Kidney epithelial cell (primary cell): ENCODE measurements around the gene DGKD. TPM values are rescaled to one million over a fixed set of nuclear protein-coding genes. Genes with fewer than 3 reads are reported as not detected.
"Not testable (repeated sequence)": the region's sequence is repeated elsewhere in the genome, so short reads cannot be mapped to it uniquely, and the experiment has no call there.

Experiments
- DNase-seq: peaks from one replicate; pipeline ENCODE4 v3.0.0-alpha.2; 2010; ENCODE audit warnings: low read depth
- H3K27me3 ChIP-seq: 2 replicates; pipeline ENCODE4 v1.6.0; 2011; ENCODE audit warnings: low read length; ENCODE audit not compliant: control insufficient read depth, insufficient read depth
- H3K36me3 ChIP-seq: 2 replicates; pipeline ENCODE4 v1.5.1; 2011; ENCODE audit warnings: low read length; ENCODE audit not compliant: control insufficient read depth, insufficient read depth
- H3K4me3 ChIP-seq: 2 replicates; pipeline ENCODE4 v1.5.1; 2011; ENCODE audit warnings: low read depth, mild to moderate bottlenecking, control low read depth, low read length
- CTCF ChIP-seq: IDR thresholded peaks from 2 replicates; pipeline ENCODE4 v1.5.1; 2011; ENCODE audit warnings: mild to moderate bottlenecking, moderate library complexity, low read length, control low read depth, inconsistent platforms; ENCODE audit not compliant: insufficient read depth, poor library complexity, severe bottlenecking
- total RNA-seq: library from RNA; depleted of rRNA; stranded (reverse); fragments of >200 nt; gene quantifications from 2 replicates; pipeline ENCODE4 v1.2.3, GENCODE V29; 2015

DGKD gene
- total RNA-seq, 1 donor from 2014 or later: 16.0 TPM

- no peak for TF ChIP-seq CTCF
- no peak for DNase-seq
- H3K36me3 ChIP-seq: no peaks in the 10 kb centered on the region
- H3K4me3 ChIP-seq: no peak overlapping the region
- H3K27me3 ChIP-seq: no peaks in the 10 kb centered on the region
Observed at GRCh38 chr2:233371641-233372040, 17.3 kb downstream of the DGKD start.

DNA sequence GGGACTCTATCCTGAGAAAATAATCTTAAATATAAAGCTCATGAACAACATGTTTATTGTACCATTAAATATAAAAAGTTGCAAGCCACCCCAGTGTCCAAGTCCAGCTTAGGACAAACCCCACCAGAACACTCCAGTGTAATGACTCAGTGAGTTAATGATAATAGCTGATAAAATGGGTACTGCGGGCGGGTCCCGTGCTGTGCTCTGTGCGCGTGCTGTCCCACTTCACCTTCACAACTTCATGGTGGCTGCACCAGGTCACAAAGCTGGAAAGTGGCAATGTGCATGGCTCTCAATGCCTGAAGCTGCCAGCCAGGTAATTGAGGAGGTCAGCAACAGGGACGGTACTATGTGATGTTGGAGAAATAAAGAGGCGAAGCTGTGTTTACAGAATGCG is 18.6 kb downstream of the DGKD start:
- DNase-seq: no peak
- no peaks in the 10 kb centered on the region for H3K36me3 ChIP-seq
- no peak overlapping the region for H3K4me3 ChIP-seq
- no peak for TF ChIP-seq CTCF
- H3K27me3 ChIP-seq: no peaks in the 10 kb centered on the region

DNA sequence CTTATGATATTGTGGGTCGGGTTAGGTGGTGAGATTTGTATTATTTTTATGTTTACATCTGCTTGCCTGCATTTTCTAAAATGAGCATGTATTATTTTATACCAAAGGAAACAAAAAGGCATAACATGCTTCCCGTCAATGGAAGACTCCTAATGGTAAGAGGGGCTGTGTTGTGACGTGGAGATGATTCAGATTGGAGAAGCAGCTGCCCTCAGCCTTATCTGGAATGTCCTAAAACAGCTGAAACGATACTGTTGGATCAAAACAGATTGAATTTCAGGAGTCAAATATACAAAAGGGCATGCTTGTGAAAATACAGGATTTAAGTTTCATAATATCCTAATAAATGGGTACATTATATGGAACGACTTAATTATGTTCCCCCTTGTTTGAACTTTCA is 19.0 kb downstream of the DGKD start:
- TF ChIP-seq CTCF: no peak

GRCh38 chr2:233374776-233375175 is 20.5 kb downstream of the DGKD start:
- DNase-seq, H3K27me3 ChIP-seq, H3K36me3 ChIP-seq, H3K4me3 ChIP-seq: not testable (repeated sequence)

More for the DNA sequence above, 19.0 kb downstream of the DGKD start:
- Histone ChIP-seq H3K36me3 (no peaks in the 10 kb centered on the region), H3K4me3 (no peak overlapping the region), H3K27me3 (no peaks in the 10 kb centered on the region)
- no peak for DNase-seq

GRCh38 chr2:233375490-233376314 is 21.4 kb downstream of the DGKD start:
- Histone ChIP-seq H3K27me3 (no peaks in the 10 kb centered on the region), H3K4me3 (no peak overlapping the region), H3K36me3 (no peaks in the 10 kb centered on the region)
- TF ChIP-seq CTCF: no peak
- no peak for DNase-seq

DNA sequence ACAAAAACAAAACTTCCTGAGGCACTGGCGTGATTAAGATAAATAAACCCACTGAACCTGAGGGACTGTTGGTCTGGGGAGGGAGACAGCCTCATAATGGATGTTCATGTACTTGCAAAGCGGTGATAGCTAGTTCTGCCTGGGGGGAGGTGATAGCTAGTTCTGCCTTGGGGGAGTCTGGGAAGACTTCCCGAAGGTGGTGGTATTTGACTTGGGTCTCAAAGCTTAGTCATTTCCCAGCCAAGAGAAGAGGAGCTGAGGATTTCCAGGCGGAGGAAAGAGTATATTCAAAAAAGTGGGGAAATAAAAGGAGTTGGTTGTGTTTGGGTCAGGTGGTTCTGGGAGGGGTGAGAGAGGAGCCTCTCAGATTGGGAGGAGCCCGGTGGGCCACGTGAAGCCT is 24.7 kb downstream of the DGKD start:
- Histone ChIP-seq H3K4me3 (no peak overlapping the region), H3K27me3 (no peaks in the 10 kb centered on the region), H3K36me3 (no peaks in the 10 kb centered on the region)
- TF ChIP-seq CTCF: no peak
- DNase-seq: no peak
